K562 (cell line): ENCODE results near the gene KRT36. TPM values are rescaled to one million over a fixed set of nuclear protein-coding genes. Genes with fewer than 3 reads are reported as not detected.

Experiments
- CBFB ChIP-seq: sonication (generic); formaldehyde crosslinking; IDR thresholded peaks from 2 replicates; pipeline ENCODE4 v1.4.0; 2020; ENCODE audit warnings: mild to moderate bottlenecking, missing genetic modification reagents
- CREB1 ChIP-seq, 2 experiments: sonication (generic) in 1 of 2; formaldehyde crosslinking in 1 of 2; IDR thresholded peaks; 2 replicates each; pipeline versions ENCODE4 v1.6.1 to v1.8.0; 2012 to 2022; ENCODE audit warnings: inconsistent platforms in 1 of 2, mild to moderate bottlenecking in 1 of 2, missing genetic modification reagents in 1 of 2, moderate library complexity in 1 of 2
- GATAD2A ChIP-seq: fragments of 450-650 bp; IDR thresholded peaks from 2 replicates; pipeline ENCODE4 v1.6.1; 2017
- HMGN3 ChIP-seq: IDR thresholded peaks from 2 replicates; pipeline ENCODE4 v1.6.1; 2011; ENCODE audit warnings: borderline replicate concordance, low read depth, mild to moderate bottlenecking, mixed read lengths, low read length; ENCODE audit not compliant: insufficient read length; ENCODE audit errors: extremely low read depth
- HNRNPL ChIP-seq: fragments of 200-400 bp; formaldehyde crosslinking; IDR thresholded peaks from 2 replicates; pipeline ENCODE4 v1.6.1; 2017; ENCODE audit warnings: low read depth, mild to moderate bottlenecking, low read length
- MAZ ChIP-seq, 2 experiments: fragments of 450-650 bp in 1 of 2; sonication (generic) in 1 of 2; formaldehyde crosslinking; IDR thresholded peaks in 1 of 2; conservative IDR thresholded peaks in 1 of 2; 2 replicates each; pipeline versions ENCODE4 v1.4.0 to v1.5.0; 2020; ENCODE audit warnings: mild to moderate bottlenecking in 1 of 2, missing genetic modification reagents in 1 of 2
- MTA3 ChIP-seq: fragments of 450-650 bp; formaldehyde crosslinking; IDR thresholded peaks from 2 replicates; pipeline ENCODE4 v1.6.1; 2017; ENCODE audit warnings: mild to moderate bottlenecking, borderline replicate concordance
- MYNN ChIP-seq, 2 experiments: sonication (generic); formaldehyde crosslinking in 1 of 2; IDR thresholded peaks; 2 replicates each; pipeline versions ENCODE4 v1.5.0 to v1.6.1; 2016 to 2020; ENCODE audit warnings: antibody characterized with exemption in 1 of 2, missing genetic modification reagents in 1 of 2
- NFIC ChIP-seq: fragments of 450-650 bp; IDR thresholded peaks from 2 replicates; pipeline ENCODE4 v1.6.1; 2017; ENCODE audit warnings: mild to moderate bottlenecking, inconsistent platforms
- POLR2AphosphoS5 ChIP-seq: IDR thresholded peaks from 2 replicates; pipeline ENCODE4 v1.6.1; 2011; ENCODE audit warnings: mild to moderate bottlenecking, low read depth, low read length, moderate library complexity; ENCODE audit not compliant: control insufficient read depth, insufficient read depth
- TCF3 ChIP-seq: sonication (generic); formaldehyde crosslinking; IDR thresholded peaks from 2 replicates; pipeline ENCODE4 v1.4.0; 2020; ENCODE audit warnings: mild to moderate bottlenecking, missing genetic modification reagents
- TEAD4 ChIP-seq, 2 experiments: sonication (generic) in 1 of 2; formaldehyde crosslinking in 1 of 2; IDR thresholded peaks; 2 replicates each; pipeline versions ENCODE4 v1.6.1 to v1.8.0; 2012 to 2022; ENCODE audit warnings: borderline replicate concordance in 1 of 2, inconsistent platforms in 1 of 2, low read length in 1 of 2, mild to moderate bottlenecking in 1 of 2, missing genetic modification reagents in 1 of 2
- VEZF1 ChIP-seq: fragments of 200-800 bp; sonication (Bioruptor generic); IDR thresholded peaks from 2 replicates; pipeline ENCODE4 v1.6.1; 2017; ENCODE audit warnings: missing genetic modification characterization, missing compliant biosample characterization
- XRCC5 ChIP-seq: fragments of 200-400 bp; formaldehyde crosslinking; IDR thresholded peaks from 2 replicates; pipeline ENCODE4 v1.6.1; 2017; ENCODE audit warnings: low read depth, mild to moderate bottlenecking, low read length
- ZEB2 ChIP-seq: fragments of 450-650 bp; IDR thresholded peaks from 2 replicates; pipeline ENCODE4 v1.6.1; 2016
- ZFPM2 ChIP-seq: fragments of 250-450 bp; sonication (Bioruptor Pico); IDR thresholded peaks from 2 replicates; pipeline ENCODE4 v1.5.1; 2022; ENCODE audit warnings: mild to moderate bottlenecking
- ZNF76 ChIP-seq: fragments of 250-450 bp; sonication (Bioruptor Pico); IDR thresholded peaks from 2 replicates; pipeline ENCODE4 v1.4.0; 2020; ENCODE audit warnings: mild to moderate bottlenecking, moderate library complexity, borderline replicate concordance
- polyA plus RNA-seq, 8 experiments: library from polyadenylated mRNA; depleted of rRNA in 4 of 8; stranded (reverse) in 5 of 8; unstranded in 3 of 8; fragments of >200 nt; fragmentation: Nextera tagmentation in 2 of 8; fragmentation: Illumina TruSeq in 1 of 8; extraction: Ambion mirVana in 2 of 8; extraction: Trizol in 1 of 8; gene quantifications; 2 replicates each; pipeline versions ENCODE4 v1.2.1 to v1.2.3, GENCODE V29; 2011 to 2014; ENCODE audit warnings: inconsistent platforms in 1 of 8, missing spikeins in 1 of 8
- total RNA-seq, 7 experiments: library from RNA; depleted of rRNA in 6 of 7; stranded (reverse); fragments of >200 nt in 6 of 7; fragmentation: Illumina TruSeq in 2 of 7; extraction: Trizol in 2 of 7; gene quantifications; 2 replicates each; pipeline versions ENCODE4 v1.2.1 to v1.2.3, GENCODE V29; 2011 to 2021; ENCODE audit warnings: low replicate concordance in 1 of 7

The KRT36 gene
- total and polyA plus RNA-seq, 9 of the 15 experiments (the other 6 are each of a cell fraction or from before 2014, with no cell fraction given): 0.04 TPM; not detected in 8

DNA sequence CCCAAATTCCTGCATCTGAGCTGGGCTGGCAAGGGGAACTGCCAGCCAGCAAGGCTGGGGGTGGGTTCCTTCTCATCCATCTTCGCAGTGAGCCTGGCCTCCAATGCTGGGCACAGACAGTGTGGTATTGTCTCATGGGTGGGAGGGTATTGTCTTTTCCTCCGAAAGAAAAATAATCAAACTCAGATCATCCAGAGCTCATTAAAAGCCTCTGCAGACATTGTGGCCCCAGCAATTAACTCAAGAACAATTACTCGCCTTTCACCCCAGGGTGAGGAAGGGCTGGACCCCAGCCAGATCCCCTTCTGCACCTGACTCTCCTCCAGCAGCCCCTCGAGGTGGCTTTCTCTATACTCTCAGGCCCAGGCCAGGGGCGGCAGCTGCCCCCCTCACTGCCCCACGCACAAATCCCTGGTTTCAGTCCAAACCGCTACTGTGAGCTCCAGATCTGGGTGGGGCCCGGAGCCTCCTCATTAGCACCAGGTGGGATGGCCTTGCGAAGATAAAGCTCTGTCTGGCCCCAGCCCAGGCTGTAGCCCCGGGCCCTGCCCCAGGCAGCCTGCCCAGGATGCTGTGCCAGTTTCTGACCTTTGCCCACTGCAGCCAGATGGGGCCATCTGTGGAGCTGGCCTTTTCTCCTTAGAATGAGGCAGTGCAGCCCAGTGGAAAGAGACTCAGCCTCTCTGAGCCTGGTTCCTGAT, 31.3 kb upstream of the KRT36 start (continued):
- TF ChIP-seq POLR2AphosphoS5 (peak; percentile 46; the same call in 1 of the 2 replicates), XRCC5 (no peak), NFIC (peak; percentile 85), TCF3 (CRISPR knock-in tag) (peak; percentile 70), CBFB (0 out of 2 replicates have a peak, but pooled peaks have one; percentile 36), ZFPM2 (CRISPR knock-in tag) (no peak), ZEB2 (peak; percentile 68; the same call in 1 of the 2 replicates), MAZ (CRISPR knock-in tag; conservative IDR thresholded peaks at IDR 0.05 in 1 of 2, IDR thresholded peaks at IDR 0.05 in 1 of 2) (0 out of 4 replicates have a peak, but pooled peaks of 1 of the 2 experiments have one; percentile 15), CREB1 (IDR thresholded peaks at IDR 0.05) (peak; percentile 13; the same call in 1 of the 2 replicates), CREB1 (CRISPR knock-in tag; IDR thresholded peaks at IDR 0.05) (no peak), MTA3 (0 out of 2 replicates have a peak, but pooled peaks have one; percentile 18), GATAD2A (0 out of 2 replicates have a peak, but pooled peaks have one; percentile 42), MYNN (IDR thresholded peaks at IDR 0.05) (0 out of 2 replicates have a peak, but pooled peaks have one; percentile 46), MYNN (CRISPR knock-in tag; IDR thresholded peaks at IDR 0.05) (no peak), TEAD4 (IDR thresholded peaks at IDR 0.05; ENCODE audit: low read length) (peak; percentile 45; the same call in 1 of the 2 replicates), TEAD4 (CRISPR knock-in tag; IDR thresholded peaks at IDR 0.05; ENCODE audit: borderline replicate concordance) (no peak), ZNF76 (no peak), HMGN3 (peak; percentile 67), HNRNPL (0 out of 2 replicates have a peak, but pooled peaks have one; percentile 47), VEZF1 (CRISPR knock-in tag) (peak; percentile 58)
